Activated T-cell treated with anti-CD3 and anti-CD28 coated beads, Interleukin-2, amount 50 U/mL, for 24 hours (primary cell): Measurements from ENCODE around the gene TFCP2L1.

Experiments
- DNase-seq: peaks from one replicate; pipeline ENCODE4 v3.0.0-alpha.2; 2020
- H3K27ac Mint-ChIP-seq: 2 replicates; pipeline ENCODE4 v1.8.0; 2020; ENCODE audit warnings: mild to moderate bottlenecking, mixed read lengths
- H3K27me3 Mint-ChIP-seq: 2 replicates; pipeline ENCODE4 v1.8.0; 2020; ENCODE audit warnings: mixed read lengths
- H3K36me3 Mint-ChIP-seq: 2 replicates; pipeline ENCODE4 v1.8.0; 2020; ENCODE audit warnings: low read depth, mixed read lengths
- H3K4me1 Mint-ChIP-seq: 2 replicates; pipeline ENCODE4 v1.8.0; 2020; ENCODE audit warnings: low read depth, mixed read lengths
- H3K4me3 Mint-ChIP-seq: 2 replicates; pipeline ENCODE4 v1.8.0; 2020; ENCODE audit warnings: mild to moderate bottlenecking, moderate library complexity, mixed read lengths
- H3K9me3 Mint-ChIP-seq: 2 replicates; pipeline ENCODE4 v1.8.0; 2020; ENCODE audit warnings: mixed read lengths

The TFCP2L1 gene

DNA sequence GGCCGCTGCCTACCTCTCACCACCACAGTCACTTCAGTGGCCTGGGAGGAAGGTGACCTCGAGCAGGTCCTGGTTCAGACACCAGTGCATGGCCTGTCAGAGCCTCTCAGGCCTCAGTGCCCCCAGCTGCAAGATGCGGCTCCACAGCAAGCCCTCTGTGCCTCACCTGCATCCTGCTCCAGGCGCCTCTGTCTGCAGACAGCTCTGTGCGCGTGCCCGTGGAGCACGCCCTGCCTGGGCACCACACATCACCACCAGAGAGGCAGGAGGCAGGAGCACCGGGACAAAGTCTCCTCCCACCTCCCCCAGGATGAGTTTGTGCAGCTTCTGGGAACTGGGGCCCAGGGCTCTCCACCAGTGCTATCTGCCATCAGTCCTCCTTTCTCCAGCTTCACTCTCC lies 98.7 kb downstream of the TFCP2L1 start:
- Mint-ChIP-seq H3K4me1 (no peaks in the 10 kb centered on the region), H3K27ac (no peak overlapping the region), H3K36me3 (no peaks in the 10 kb centered on the region), H3K4me3 (no peak overlapping the region), H3K27me3 (no peaks in the 10 kb centered on the region), H3K9me3 (no peaks in the 10 kb centered on the region)
- no peak for DNase-seq

DNA sequence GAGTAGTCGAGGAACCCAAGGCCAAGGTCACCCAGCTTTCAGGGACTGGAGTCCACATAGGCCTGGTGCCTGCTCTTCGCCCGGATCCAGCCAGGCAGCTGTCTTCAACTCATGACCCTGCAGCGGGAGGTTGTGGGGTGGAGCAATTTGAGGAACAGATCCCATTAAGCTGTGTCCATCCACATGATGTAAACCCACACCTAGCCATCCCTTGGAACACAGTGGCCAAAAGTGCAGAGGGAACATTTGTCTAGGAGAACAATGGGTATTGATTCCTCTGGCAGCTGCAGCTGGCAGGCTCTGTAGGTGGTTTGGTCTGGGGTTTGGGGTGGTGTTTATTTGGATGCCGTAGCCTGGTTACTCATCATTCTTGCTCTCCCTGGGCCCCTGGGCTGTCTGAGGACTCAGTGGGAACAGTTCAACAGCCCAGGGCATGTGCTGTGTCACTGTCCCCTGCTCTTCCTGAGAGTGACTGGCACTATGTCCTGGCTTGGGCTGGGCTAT lies 99.4 kb downstream of the TFCP2L1 start:
- no peak for DNase-seq
- Mint-ChIP-seq H3K4me1 (no peaks in the 10 kb centered on the region), H3K27me3 (no peaks in the 10 kb centered on the region), H3K4me3 (no peak overlapping the region), H3K36me3 (no peaks in the 10 kb centered on the region), H3K27ac (no peak overlapping the region), H3K9me3 (no peaks in the 10 kb centered on the region)

DNA sequence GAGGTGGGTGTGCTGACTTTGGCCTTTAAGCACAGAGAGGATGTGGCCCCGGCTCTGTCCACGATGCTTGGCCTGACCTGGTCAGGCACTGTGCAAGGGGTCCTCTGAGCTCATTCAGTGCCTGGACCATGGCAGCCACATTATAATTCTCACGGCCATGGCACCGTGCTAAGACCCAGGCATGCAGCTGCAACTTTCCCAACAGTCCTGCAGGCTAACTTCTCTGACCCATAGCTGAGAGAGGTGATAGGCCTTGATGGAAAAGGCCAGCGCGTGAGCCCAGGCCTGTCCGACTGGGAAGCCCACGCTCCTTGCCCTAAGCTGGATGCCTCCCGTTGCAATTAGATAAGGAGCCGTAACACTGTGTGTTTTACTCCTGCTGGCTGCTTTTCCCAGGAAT lies 99.9 kb downstream of the TFCP2L1 start:
- Mint-ChIP-seq H3K27ac (no peak overlapping the region), H3K4me3 (no peak overlapping the region), H3K36me3 (no peaks in the 10 kb centered on the region), H3K9me3 (no peaks in the 10 kb centered on the region), H3K27me3 (no peaks in the 10 kb centered on the region), H3K4me1 (no peaks in the 10 kb centered on the region)
- DNase-seq: no peak

DNA sequence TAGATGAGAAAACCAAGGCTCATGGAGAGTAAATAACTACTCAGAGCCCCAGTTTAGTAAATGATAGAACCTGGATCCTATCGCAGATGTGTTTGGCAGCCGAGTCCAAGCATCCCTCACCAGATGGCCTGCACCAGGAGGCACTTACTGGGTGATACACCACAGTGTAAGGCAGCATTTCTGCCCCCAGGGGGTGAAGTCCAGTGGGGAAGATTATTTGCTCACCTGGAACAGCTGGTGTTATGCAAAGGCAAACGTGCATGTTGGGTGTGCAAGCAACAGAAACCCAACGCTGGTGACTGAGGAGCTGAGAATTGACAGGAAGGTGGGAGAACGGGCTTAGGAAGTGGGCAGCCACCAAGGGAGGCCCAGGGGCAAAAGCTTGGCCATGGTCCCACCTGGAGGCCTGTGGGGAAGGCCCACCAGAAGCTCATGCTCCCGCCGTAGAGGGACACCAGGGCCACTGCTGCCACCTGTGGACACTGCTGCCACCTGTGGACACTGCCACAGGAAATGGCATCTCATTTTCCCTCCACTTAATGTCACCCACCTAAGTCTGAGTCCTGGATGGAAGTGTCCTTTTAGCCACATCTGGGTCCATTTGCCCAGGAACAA lies 100.6 kb downstream of the TFCP2L1 start:
- Mint-ChIP-seq H3K9me3 (no peaks in the 10 kb centered on the region), H3K4me3 (no peak overlapping the region), H3K27ac (no peak overlapping the region), H3K36me3 (no peaks in the 10 kb centered on the region), H3K27me3 (no peaks in the 10 kb centered on the region), H3K4me1 (no peaks in the 10 kb centered on the region)
- no peak for DNase-seq

DNA sequence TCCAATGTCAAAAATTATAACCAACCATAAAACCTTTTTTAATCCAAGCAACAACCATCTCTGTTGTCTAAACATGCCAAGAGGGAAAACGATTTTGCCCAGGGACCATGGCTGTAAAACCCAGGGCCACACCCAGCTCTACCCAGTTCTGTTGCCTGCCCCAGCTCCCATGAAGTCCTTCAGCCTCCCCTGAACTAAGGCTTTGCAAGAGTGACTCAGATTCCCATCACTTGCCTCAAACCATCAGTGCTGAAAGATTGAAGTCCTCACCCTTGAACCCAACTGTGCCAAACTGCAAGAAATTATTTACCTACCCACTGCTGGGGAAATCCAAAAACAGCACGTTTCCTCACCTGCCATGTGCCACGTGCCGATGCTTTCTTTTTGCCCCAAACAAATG lies 102.5 kb downstream of the TFCP2L1 start:
- H3K4me1 Mint-ChIP-seq: no peaks in the 10 kb centered on the region
- H3K36me3 Mint-ChIP-seq: no peaks in the 10 kb centered on the region
- no peaks in the 10 kb centered on the region for H3K9me3 Mint-ChIP-seq
- no peak for DNase-seq
- no peak overlapping the region for H3K27ac Mint-ChIP-seq
- H3K4me3 Mint-ChIP-seq: no peak overlapping the region
- H3K27me3 Mint-ChIP-seq: peaks cover 3% of the 10 kb centered on the region

DNA sequence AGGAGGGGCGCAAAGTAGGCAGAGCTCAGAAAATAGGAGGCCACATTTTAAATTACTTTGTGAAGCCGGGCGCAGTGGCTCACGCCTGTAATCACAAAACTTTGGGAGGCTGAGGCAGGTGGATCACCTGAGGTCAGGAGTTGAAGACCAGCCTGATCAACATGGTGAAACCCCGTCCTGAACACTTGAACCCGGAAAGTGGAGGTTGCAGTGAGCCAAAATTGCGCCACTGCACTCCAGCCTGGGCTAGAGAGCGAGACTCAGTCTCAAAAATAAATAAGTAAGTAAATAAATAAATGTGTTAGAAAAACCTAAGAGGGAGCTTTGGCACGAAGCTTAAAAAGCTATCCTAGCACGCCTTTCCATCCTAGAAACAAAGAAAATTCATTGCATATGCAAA lies 105.5 kb downstream of the TFCP2L1 start:
- DNase-seq: no peak
- peaks cover 9% of the 10 kb centered on the region for H3K27me3 Mint-ChIP-seq
- H3K9me3 Mint-ChIP-seq: no peaks in the 10 kb centered on the region
- no peak overlapping the region for H3K4me3 Mint-ChIP-seq
- no peaks in the 10 kb centered on the region for H3K4me1 Mint-ChIP-seq
- no peaks in the 10 kb centered on the region for H3K36me3 Mint-ChIP-seq
- no peak overlapping the region for H3K27ac Mint-ChIP-seq

DNA sequence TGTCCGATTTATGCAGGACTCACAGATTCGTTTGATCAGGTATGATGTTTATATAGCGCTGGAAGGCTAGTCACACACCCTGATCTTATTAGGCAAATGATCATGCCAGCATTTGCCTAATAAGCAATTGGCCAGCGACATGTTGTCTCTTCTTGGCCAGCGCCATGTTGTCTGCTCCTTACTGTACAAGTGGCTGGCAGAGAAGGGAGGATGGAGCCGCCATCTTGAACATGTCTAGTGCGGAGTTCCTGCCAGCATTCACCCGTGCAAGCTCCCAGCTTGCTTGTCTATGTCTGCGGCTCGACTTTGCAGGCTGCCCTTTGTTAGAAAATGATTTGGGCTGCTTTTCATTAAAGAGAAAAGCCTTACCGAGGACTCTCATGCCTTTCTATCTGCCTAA lies 106.3 kb downstream of the TFCP2L1 start:
- DNase-seq: no peak
- Mint-ChIP-seq H3K36me3 (no peaks in the 10 kb centered on the region), H3K27ac (no peak overlapping the region), H3K27me3 (peaks cover 12% of the 10 kb centered on the region), H3K9me3 (no peaks in the 10 kb centered on the region), H3K4me3 (no peak overlapping the region), H3K4me1 (no peaks in the 10 kb centered on the region)

DNA sequence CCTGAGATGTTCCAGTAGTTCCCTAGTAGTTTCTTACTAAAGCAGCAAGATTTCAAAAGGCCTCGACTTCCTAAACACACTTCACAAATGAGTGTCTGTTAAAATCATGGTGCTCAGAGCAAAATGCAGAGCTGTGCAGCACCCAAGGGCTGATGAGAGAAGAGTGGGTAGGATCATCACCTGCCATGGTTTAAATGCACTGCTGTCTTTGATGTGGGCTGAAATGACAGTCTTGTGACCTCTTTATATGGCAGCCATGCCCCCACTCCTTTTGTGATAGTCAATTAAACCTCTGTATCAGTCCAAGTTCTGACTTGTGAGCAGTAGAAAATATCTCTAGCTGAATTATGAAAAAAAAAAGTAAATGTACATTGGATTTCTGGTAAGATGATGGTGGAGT lies 107.1 kb downstream of the TFCP2L1 start:
- no peaks in the 10 kb centered on the region for H3K36me3 Mint-ChIP-seq
- H3K4me3 Mint-ChIP-seq: no peak overlapping the region
- no peaks in the 10 kb centered on the region for H3K4me1 Mint-ChIP-seq
- peaks cover 14% of the 10 kb centered on the region for H3K27me3 Mint-ChIP-seq
- no peaks in the 10 kb centered on the region for H3K9me3 Mint-ChIP-seq
- DNase-seq: no peak
- no peak overlapping the region for H3K27ac Mint-ChIP-seq

DNA sequence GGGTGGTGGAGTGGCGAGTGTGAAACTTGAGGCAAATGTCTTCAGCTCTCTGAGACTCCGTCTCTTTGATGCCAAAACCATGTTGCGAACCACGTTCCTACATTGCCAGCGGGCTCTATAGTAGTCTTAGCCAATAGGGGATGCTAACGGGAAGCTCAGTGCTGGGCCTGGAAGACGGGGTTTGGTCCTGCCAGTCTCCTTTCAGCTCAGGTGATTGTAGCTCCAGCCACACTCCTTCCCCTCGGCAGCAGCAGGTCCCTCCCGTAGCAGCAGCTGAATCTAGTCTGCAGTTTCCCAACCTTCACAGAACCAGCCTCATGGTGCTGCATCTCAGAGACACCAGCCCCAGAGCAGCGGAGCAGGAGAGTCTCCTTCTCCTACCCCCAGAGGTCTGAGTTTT lies 109.7 kb downstream of the TFCP2L1 start:
- Mint-ChIP-seq H3K27ac (no peak overlapping the region), H3K4me1 (no peaks in the 10 kb centered on the region), H3K4me3 (no peak overlapping the region), H3K9me3 (peaks cover 3% of the 10 kb centered on the region), H3K36me3 (no peaks in the 10 kb centered on the region), H3K27me3 (peaks cover 22% of the 10 kb centered on the region)
- no peak for DNase-seq

DNA sequence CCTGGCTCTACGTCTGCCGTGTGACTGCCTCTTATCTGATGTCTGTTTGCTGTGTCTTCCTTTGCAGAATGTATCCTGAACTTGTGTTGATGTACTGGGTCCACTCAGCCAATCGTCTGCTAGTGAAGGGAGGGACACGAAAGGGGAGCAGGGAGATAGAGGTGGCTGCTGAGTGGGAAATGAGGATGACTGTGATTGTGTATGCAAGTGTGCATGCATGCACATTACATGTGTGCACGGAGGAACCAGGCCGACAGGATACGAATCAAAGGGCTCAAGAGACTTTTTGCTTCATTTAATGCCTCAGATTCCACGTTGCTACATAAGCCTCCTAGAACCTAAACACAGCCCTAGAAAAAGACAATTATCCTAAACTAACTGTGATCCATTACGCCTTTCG lies 111.2 kb downstream of the TFCP2L1 start:
- H3K27me3 Mint-ChIP-seq: peaks cover 22% of the 10 kb centered on the region
- DNase-seq: no peak
- H3K27ac Mint-ChIP-seq: no peak overlapping the region
- no peaks in the 10 kb centered on the region for H3K36me3 Mint-ChIP-seq
- no peak overlapping the region for H3K4me3 Mint-ChIP-seq
- no peaks in the 10 kb centered on the region for H3K4me1 Mint-ChIP-seq
- peaks cover 3% of the 10 kb centered on the region for H3K9me3 Mint-ChIP-seq

DNA sequence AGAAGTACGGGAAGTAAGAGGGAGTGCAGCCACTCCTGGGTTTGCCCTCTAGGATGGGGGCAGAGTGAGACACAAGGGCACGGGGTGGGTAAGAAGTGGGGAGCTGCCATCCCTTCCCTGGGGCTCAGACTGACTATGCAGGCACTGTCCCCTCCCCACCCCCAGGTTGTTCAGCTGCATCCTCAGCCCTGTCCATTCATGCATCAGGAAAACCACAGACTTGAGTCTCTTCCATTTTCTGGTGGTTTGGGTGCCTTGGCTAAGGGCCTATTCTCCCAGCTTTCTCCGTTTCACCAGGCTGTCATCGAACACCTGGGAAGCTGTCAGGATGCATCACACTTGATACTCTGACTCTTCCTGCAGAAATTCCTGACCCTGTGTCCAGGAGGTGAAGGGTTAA lies 111.9 kb downstream of the TFCP2L1 start:
- Mint-ChIP-seq H3K27ac (no peak overlapping the region), H3K4me1 (no peaks in the 10 kb centered on the region), H3K27me3 (peaks cover 22% of the 10 kb centered on the region), H3K36me3 (no peaks in the 10 kb centered on the region), H3K9me3 (peaks cover 3% of the 10 kb centered on the region), H3K4me3 (no peak overlapping the region)
- no peak for DNase-seq

DNA sequence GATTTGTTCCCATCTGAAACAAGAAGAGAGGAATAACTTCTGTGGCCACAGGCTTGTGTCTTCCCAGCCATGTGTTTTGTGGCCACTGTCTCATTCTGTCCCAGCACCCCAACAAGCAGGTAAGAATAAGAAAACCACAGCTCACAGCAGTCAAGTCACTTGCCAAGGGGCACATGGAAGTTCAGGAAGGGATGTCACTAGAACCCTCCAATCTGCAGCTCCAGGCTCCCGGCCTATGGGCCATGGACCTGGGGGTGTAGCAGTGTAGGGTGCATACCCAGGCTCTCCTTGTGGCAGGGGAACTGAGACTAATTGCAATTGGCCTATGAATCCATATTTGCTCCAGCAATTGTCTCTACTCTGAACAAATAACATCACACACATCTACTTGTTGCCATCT lies 112.5 kb downstream of the TFCP2L1 start:
- H3K27me3 Mint-ChIP-seq: peaks cover 18% of the 10 kb centered on the region
- DNase-seq: no peak
- no peaks in the 10 kb centered on the region for H3K36me3 Mint-ChIP-seq
- H3K27ac Mint-ChIP-seq: no peak overlapping the region
- peaks cover 3% of the 10 kb centered on the region for H3K9me3 Mint-ChIP-seq
- no peak overlapping the region for H3K4me3 Mint-ChIP-seq
- H3K4me1 Mint-ChIP-seq: no peaks in the 10 kb centered on the region

DNA sequence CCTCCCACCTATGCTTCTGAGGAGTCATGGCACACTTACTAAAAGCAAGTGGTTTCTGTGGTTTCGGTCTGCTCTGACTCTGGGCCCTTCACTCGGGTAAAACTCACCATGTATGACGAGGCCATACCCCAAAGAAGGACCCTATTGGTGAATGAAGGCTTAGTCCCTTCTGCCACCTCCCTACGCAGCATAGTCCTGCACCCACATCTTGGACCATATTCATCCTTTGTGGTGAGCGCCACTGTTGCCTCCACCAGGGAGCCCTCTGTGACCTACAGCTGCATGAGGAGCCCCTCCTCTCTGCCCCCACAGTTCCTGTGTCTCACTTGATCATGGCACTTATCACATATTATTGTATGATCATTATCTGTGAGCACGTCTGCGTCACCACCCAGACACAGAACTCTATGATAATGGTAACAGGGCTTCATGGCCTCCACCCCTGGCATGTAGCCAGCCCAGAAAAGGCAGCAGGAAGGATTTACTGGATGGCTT lies 113.3 kb downstream of the TFCP2L1 start:
- DNase-seq: no peak
- no peak overlapping the region for H3K27ac Mint-ChIP-seq
- H3K36me3 Mint-ChIP-seq: no peaks in the 10 kb centered on the region
- no peak overlapping the region for H3K4me3 Mint-ChIP-seq
- no peaks in the 10 kb centered on the region for H3K4me1 Mint-ChIP-seq
- H3K27me3 Mint-ChIP-seq: peaks cover 15% of the 10 kb centered on the region
- peaks cover 3% of the 10 kb centered on the region for H3K9me3 Mint-ChIP-seq

DNA sequence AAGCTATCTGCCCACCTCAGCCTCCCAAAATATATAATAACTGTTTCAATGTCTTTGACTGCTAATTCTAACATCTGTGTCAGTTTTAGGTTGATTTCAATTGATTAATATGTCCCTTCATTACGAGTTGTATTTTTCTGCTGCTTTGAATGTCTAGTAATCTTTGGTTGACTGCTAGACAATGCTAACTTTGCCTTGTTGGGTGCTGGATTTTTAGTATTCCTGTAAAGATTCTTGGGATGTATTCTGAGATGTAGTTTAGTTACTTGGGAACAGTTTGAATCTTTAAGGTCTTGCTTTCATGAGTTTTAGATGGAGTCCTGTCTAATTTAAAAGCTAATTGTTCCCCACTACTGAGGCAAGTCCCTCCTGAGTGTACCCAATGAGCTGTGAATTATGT lies 114.4 kb downstream of the TFCP2L1 start:
- no peaks in the 10 kb centered on the region for H3K36me3 Mint-ChIP-seq
- H3K4me3 Mint-ChIP-seq: no peak overlapping the region
- no peak for DNase-seq

DNA sequence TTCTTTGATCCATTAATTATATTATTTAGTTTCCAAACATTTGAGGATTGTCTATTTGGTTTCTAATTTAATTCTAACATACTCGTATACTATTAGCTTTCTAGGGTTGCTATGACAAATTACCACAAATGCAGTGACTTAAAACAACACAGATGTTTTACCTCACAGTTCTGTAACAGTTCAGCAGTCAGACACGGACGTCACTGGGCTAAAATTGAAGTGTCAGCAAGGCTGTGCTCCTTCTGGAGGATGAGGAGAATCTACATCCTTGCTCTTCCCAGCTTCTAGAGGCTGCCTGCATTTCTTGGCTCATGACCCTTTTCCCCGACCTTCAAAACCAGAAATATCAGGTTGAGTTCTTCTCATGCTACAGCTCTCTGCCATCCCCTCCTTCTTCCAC lies 117.6 kb downstream of the TFCP2L1 start:
- H3K27me3 Mint-ChIP-seq: peaks cover 8% of the 10 kb centered on the region
- H3K4me3 Mint-ChIP-seq: no peak overlapping the region
- H3K27ac Mint-ChIP-seq: no peak overlapping the region
- no peak for DNase-seq
- peaks cover 13% of the 10 kb centered on the region for H3K9me3 Mint-ChIP-seq
- H3K4me1 Mint-ChIP-seq: no peaks in the 10 kb centered on the region
- H3K36me3 Mint-ChIP-seq: no peaks in the 10 kb centered on the region

More for the DNA sequence above, 114.4 kb downstream of the TFCP2L1 start:
- no peaks in the 10 kb centered on the region for H3K4me1 Mint-ChIP-seq
- peaks cover 15% of the 10 kb centered on the region for H3K27me3 Mint-ChIP-seq
- H3K9me3 Mint-ChIP-seq: peaks cover 3% of the 10 kb centered on the region
- H3K27ac Mint-ChIP-seq: no peak overlapping the region
